SH-SY5Y (cell line): ENCODE measurements around the gene ACKR2.

Experiments used
- GATA2 ChIP-seq: IDR thresholded peaks from 2 replicates; pipeline ENCODE4 v1.6.1; 2011; ENCODE audit warnings: mild to moderate bottlenecking, low read depth, low read length
- GATA3 ChIP-seq: IDR thresholded peaks from 2 replicates; pipeline ENCODE4 v1.6.1; 2011; ENCODE audit warnings: low read depth, mild to moderate bottlenecking, low read length, moderate library complexity

- TF ChIP-seq GATA2 (no peak), GATA3 (no peak)
These were observed 30.4 kb downstream of the ACKR2 start for GRCh38 chr3:42839616-42840015.
